SK-N-SH treated with all-trans-retinoic acid at 6 μM for 48 hours (cell line): ENCODE measurements around the gene SREBF1.

Experiments
- ATAC-seq: fragments of 200-7000 bp; cut with Tn5 transposase; 3 replicates; pipeline ENCODE4 v1.9.1; 2020; ENCODE audit warnings: mild to moderate bottlenecking, moderate library complexity
- ARNTL ChIP-seq: fragments of 450-650 bp; formaldehyde crosslinking; IDR thresholded peaks from 2 replicates; pipeline ENCODE4 v1.5.0; 2020; ENCODE audit warnings: low read depth, mild to moderate bottlenecking, moderate library complexity, borderline replicate concordance
- BACH2 ChIP-seq: fragments of 250-450 bp; sonication (Bioruptor Pico); IDR thresholded peaks from 2 replicates; pipeline ENCODE4 v1.9.0; 2021; ENCODE audit warnings: mild to moderate bottlenecking, borderline replicate concordance
- CSDC2 ChIP-seq: fragments of 250-450 bp; sonication (Bioruptor Pico); IDR thresholded peaks from 2 replicates; pipeline ENCODE4 v1.5.0; 2020; ENCODE audit warnings: mild to moderate bottlenecking, moderate library complexity
- ESRRG ChIP-seq: fragments of 250-450 bp; sonication (Bioruptor Pico); IDR thresholded peaks from 2 replicates; pipeline ENCODE4 v1.6.1; 2021; ENCODE audit warnings: mild to moderate bottlenecking
- GLIS3 ChIP-seq: fragments of 250-450 bp; sonication (Bioruptor Pico); IDR thresholded peaks from 2 replicates; pipeline ENCODE4 v1.5.0; 2020; ENCODE audit warnings: mild to moderate bottlenecking, moderate library complexity
- ISL1 ChIP-seq: fragments of 250-450 bp; sonication (Bioruptor Pico); IDR thresholded peaks from 2 replicates; pipeline ENCODE4 v2.1.2; 2022; ENCODE audit warnings: mild to moderate bottlenecking, moderate library complexity
- PPARA ChIP-seq: fragments of 250-450 bp; sonication (Bioruptor Pico); IDR thresholded peaks from 2 replicates; pipeline ENCODE4 v1.5.0; 2020; ENCODE audit warnings: mild to moderate bottlenecking, borderline replicate concordance
- RARB ChIP-seq: fragments of 250-450 bp; sonication (Bioruptor Pico); IDR thresholded peaks from 2 replicates; pipeline ENCODE4 v1.8.0; 2021; ENCODE audit warnings: mild to moderate bottlenecking, moderate library complexity
- SNAI2 ChIP-seq: fragments of 250-450 bp; sonication (Bioruptor Pico); IDR thresholded peaks from 2 replicates; pipeline ENCODE4 v1.5.0; 2020; ENCODE audit warnings: mild to moderate bottlenecking, moderate library complexity
- TCF4 ChIP-seq: fragments of 250-450 bp; sonication (Bioruptor Pico); IDR thresholded peaks from 2 replicates; pipeline ENCODE4 v1.8.0; 2021; ENCODE audit warnings: mild to moderate bottlenecking, moderate library complexity, borderline replicate concordance
- TOX ChIP-seq: fragments of 250-450 bp; sonication (Bioruptor Pico); IDR thresholded peaks from 2 replicates; pipeline ENCODE4 v1.8.0; 2021; ENCODE audit warnings: mild to moderate bottlenecking, moderate library complexity, borderline replicate concordance
- ZFP3 ChIP-seq: fragments of 250-450 bp; sonication (Bioruptor Pico); IDR thresholded peaks from 2 replicates; pipeline ENCODE4 v1.5.0; 2020; ENCODE audit warnings: mild to moderate bottlenecking, moderate library complexity
- ZFP30 ChIP-seq: fragments of 450-650 bp; formaldehyde crosslinking; IDR thresholded peaks from 2 replicates; pipeline ENCODE4 v1.5.0; 2022; ENCODE audit warnings: mild to moderate bottlenecking, moderate library complexity
- ZNF565 ChIP-seq: fragments of 450-650 bp; formaldehyde crosslinking; conservative IDR thresholded peaks from 2 replicates; pipeline ENCODE4 v1.5.0; 2020; ENCODE audit warnings: low read depth, mild to moderate bottlenecking, moderate library complexity
- ZNF70 ChIP-seq: fragments of 450-650 bp; formaldehyde crosslinking; IDR thresholded peaks from 2 replicates; pipeline ENCODE4 v1.5.0; 2020; ENCODE audit warnings: mild to moderate bottlenecking, moderate library complexity
- ZNF8 ChIP-seq: fragments of 450-650 bp; formaldehyde crosslinking; IDR thresholded peaks from 2 replicates; pipeline ENCODE4 v1.5.0; 2020; ENCODE audit warnings: mild to moderate bottlenecking, moderate library complexity
- TF ChIP-seq, protein P1 (sequence below): fragments of 250-450 bp; sonication (Bioruptor Pico); IDR thresholded peaks from 2 replicates; pipeline ENCODE4 v1.5.1; 2020; ENCODE audit warnings: low read depth, mild to moderate bottlenecking, moderate library complexity
- TF ChIP-seq, protein P2 (sequence below): fragments of 250-450 bp; sonication (Bioruptor Pico); IDR thresholded peaks from 2 replicates; pipeline ENCODE4 v1.8.0; 2021; ENCODE audit warnings: low read depth, mild to moderate bottlenecking, moderate library complexity, borderline replicate concordance
- TF ChIP-seq, protein P3 (sequence below): fragments of 250-450 bp; sonication (Bioruptor Pico); IDR thresholded peaks from 2 replicates; pipeline ENCODE4 v1.8.0; 2020; ENCODE audit warnings: mild to moderate bottlenecking, moderate library complexity, borderline replicate concordance
- TF ChIP-seq, protein P4 (sequence below): fragments of 250-450 bp; sonication (Bioruptor Pico); IDR thresholded peaks from 2 replicates; pipeline ENCODE4 v1.5.1; 2021; ENCODE audit warnings: mild to moderate bottlenecking, moderate library complexity

The SREBF1 gene

DNA sequence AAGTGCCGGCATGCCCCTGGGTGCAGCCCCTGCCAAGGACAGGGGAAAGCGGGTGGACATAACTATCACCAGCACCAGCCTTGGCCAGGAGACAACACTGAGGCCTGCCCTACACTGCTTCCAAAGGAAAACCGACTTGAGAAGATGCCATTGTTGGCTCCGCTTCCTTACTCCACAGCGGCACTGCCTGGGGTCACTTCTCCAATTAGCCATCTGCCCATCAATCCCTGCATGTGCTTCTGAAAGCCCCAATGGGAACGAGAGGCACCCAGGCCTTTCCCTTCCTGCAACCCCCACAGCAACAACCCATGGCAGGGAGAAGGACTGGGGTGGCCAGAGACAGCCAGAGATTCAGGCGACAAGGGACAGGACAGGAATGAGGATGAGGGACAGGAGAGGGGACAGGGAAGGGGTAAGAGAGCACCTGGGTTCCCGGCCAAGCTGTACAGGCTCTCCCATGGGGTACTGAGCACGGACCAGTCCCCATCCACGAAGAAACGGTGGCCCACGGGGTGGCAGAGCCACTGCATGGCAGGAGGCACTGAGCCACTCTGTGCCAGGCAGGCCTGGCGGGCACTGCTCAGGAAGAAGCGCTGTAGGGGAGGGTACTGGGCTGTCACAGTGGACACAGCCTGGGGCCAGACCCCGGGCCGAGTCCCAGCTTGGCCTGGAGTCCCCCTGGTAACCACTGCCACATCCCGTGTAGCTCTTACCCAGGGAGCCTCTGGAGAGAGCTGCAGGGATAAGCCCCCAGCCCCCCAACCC lies 21.2 kb downstream of the SREBF1 start (continued):
- TF ChIP-seq GLIS3 (CRISPR knock-in tag) (no peak), BACH2 (no peak), TOX (CRISPR knock-in tag) (no peak)
- TF ChIP-seq, protein P1, sequence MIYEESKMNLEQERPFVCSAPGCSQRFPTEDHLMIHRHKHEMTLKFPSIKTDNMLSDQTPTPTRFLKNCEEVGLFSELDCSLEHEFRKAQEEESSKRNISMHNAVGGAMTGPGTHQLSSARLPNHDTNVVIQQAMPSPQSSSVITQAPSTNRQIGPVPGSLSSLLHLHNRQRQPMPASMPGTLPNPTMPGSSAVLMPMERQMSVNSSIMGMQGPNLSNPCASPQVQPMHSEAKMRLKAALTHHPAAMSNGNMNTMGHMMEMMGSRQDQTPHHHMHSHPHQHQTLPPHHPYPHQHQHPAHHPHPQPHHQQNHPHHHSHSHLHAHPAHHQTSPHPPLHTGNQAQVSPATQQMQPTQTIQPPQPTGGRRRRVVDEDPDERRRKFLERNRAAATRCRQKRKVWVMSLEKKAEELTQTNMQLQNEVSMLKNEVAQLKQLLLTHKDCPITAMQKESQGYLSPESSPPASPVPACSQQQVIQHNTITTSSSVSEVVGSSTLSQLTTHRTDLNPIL, result no peak

DNA sequence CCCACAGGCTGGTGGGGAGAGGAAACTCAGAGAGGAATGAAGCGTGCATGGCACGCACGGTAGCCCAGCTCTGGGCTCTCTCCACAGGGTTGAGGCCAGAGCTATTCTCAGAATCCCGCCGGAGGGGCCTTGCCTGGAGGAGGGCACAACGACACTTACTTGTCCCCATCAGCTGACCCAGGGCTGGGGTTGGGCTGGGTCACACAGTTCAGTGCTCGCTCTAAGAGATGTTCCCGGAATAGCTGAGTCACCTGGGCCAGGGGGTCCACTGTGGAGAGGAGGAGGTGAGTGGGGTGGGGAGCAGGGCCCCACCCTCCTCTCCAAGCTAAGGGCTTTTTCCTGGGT lies 21.8 kb downstream of the SREBF1 start:
- no peak for ATAC-seq
- no peak for TF ChIP-seq ESRRG (CRISPR knock-in tag)
- no peak for TF ChIP-seq ZNF8 (CRISPR knock-in tag)
- no peak for TF ChIP-seq ZNF70
- TF ChIP-seq, protein P2, sequence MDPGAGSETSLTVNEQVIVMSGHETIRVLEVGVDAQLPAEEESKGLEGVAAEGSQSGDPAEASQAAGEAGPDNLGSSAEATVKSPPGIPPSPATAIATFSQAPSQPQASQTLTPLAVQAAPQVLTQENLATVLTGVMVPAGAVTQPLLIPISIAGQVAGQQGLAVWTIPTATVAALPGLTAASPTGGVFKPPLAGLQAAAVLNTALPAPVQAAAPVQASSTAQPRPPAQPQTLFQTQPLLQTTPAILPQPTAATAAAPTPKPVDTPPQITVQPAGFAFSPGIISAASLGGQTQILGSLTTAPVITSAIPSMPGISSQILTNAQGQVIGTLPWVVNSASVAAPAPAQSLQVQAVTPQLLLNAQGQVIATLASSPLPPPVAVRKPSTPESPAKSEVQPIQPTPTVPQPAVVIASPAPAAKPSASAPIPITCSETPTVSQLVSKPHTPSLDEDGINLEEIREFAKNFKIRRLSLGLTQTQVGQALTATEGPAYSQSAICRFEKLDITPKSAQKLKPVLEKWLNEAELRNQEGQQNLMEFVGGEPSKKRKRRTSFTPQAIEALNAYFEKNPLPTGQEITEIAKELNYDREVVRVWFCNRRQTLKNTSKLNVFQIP (CRISPR knock-in tag), result no peak
- no peak for TF ChIP-seq GLIS3 (CRISPR knock-in tag)
- TF ChIP-seq ZFP30 (CRISPR knock-in tag), result no peak
- no peak for TF ChIP-seq PPARA (CRISPR knock-in tag)
- TF ChIP-seq TCF4 (CRISPR knock-in tag), result no peak
- TF ChIP-seq SNAI2 (CRISPR knock-in tag), result no peak
- TF ChIP-seq RARB (CRISPR knock-in tag), result no peak
- TF ChIP-seq, protein P3, sequence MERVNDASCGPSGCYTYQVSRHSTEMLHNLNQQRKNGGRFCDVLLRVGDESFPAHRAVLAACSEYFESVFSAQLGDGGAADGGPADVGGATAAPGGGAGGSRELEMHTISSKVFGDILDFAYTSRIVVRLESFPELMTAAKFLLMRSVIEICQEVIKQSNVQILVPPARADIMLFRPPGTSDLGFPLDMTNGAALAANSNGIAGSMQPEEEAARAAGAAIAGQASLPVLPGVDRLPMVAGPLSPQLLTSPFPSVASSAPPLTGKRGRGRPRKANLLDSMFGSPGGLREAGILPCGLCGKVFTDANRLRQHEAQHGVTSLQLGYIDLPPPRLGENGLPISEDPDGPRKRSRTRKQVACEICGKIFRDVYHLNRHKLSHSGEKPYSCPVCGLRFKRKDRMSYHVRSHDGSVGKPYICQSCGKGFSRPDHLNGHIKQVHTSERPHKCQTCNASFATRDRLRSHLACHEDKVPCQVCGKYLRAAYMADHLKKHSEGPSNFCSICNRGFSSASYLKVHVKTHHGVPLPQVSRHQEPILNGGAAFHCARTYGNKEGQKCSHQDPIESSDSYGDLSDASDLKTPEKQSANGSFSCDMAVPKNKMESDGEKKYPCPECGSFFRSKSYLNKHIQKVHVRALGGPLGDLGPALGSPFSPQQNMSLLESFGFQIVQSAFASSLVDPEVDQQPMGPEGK (CRISPR knock-in tag), result no peak

DNA sequence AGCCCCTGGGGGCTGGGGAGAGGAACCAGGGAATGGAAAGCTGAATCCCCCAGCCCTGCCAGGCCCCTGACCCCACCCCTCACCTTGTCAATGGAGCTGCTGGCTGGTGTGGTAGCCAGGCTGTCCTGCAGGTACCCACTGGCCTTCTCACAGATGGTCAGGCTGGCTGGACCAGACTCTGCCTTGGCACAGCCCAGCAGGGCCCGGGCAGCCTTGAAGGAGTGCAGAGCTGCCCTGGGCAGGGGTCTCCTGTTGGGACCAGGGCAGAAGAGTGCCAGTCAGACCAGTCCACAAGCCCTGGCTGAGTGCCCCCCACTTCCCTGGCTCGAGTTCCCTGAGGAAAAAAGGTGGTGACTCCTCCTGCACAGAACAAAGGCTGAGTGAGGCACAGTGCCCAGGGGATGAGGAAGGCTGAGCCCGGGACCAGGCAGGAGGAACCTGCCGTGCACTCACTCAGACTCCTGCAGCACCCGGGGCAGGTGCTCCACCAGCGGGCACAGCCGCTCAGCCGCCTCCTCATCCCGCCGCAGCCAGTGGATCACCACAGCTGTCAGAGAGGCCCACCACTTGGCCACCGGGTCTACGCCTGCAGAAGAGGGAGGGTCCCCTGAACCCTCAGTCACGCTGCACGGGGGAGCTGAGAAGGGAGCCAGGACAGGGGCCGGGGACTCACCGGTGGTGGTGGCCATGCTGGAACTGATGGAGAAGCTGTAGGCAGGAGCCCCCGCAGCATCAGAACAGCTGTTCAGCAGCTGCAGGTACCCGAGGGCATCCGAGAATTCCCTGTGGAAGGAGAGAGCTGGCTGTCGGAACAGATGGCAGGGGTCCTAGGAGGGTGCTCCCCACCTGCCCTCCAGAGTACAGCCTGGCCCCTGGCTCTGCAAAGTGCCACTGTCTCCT lies 22.4 kb downstream of the SREBF1 start:
- TF ChIP-seq RARB (CRISPR knock-in tag) (no peak), ZNF70 (no peak)
- ATAC-seq, result no peak

DNA sequence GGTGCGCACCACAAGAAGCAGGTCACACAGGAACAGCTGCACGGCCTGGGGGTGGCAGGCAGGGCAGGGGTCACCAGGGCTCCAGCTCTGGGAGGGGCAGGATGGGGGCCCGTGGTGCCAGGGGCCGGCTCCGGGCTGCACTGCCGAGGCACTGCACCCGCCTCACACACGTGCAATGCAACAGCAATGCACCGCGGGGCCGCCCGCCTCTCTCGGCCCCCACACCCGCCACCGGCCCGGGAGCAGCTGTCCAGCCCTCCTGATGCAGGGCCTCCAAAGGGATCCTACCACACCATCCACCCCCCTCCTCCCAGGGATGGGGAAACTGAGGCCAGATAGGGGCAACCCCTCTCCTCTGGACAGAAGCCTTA lies 23.1 kb downstream of the SREBF1 start:
- no peak for ATAC-seq
- TF ChIP-seq SNAI2 (CRISPR knock-in tag) (no peak), CSDC2 (CRISPR knock-in tag) (no peak), ZFP30 (CRISPR knock-in tag) (no peak), ZNF70 (no peak), ARNTL (CRISPR knock-in tag) (no peak), ZFP3 (CRISPR knock-in tag) (no peak), ISL1 (CRISPR knock-in tag) (no peak), ZNF8 (CRISPR knock-in tag) (no peak), TOX (CRISPR knock-in tag) (no peak), ZNF565 (CRISPR knock-in tag) (no peak), BACH2 (no peak), TCF4 (CRISPR knock-in tag) (no peak), PPARA (CRISPR knock-in tag) (no peak)
- TF ChIP-seq, protein P2 (CRISPR knock-in tag), result no peak
- TF ChIP-seq, protein P4, sequence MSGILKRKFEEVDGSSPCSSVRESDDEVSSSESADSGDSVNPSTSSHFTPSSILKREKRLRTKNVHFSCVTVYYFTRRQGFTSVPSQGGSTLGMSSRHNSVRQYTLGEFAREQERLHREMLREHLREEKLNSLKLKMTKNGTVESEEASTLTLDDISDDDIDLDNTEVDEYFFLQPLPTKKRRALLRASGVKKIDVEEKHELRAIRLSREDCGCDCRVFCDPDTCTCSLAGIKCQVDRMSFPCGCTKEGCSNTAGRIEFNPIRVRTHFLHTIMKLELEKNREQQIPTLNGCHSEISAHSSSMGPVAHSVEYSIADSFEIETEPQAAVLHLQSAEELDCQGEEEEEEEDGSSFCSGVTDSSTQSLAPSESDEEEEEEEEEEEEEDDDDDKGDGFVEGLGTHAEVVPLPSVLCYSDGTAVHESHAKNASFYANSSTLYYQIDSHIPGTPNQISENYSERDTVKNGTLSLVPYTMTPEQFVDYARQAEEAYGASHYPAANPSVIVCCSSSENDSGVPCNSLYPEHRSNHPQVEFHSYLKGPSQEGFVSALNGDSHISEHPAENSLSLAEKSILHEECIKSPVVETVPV (CRISPR knock-in tag), result no peak
- TF ChIP-seq, protein P3 (CRISPR knock-in tag), result no peak
